GM18951 (cell line): ENCODE measurements around the gene TEFM.
A peak's percentile ranks its signal among the peaks of the same experiment; 100 is the strongest.
"Not testable (repeated sequence)": the region's sequence is repeated elsewhere in the genome, so short reads cannot be mapped to it uniquely, and the experiment has no call there.

ENCODE experiments used
- POLR2A ChIP-seq: IDR thresholded peaks from 4 replicates; pipeline ENCODE4 v1.6.1; 2011; ENCODE audit warnings: mild to moderate bottlenecking; ENCODE audit not compliant: insufficient read length, insufficient read depth; ENCODE audit errors: extremely low read depth
- in situ Hi-C: fragments of 300-500 bp; cut with MboI; formaldehyde crosslinking; loops from one replicate; pipeline ENCODE4 v1.12.0; 2022; ENCODE audit warnings: low sequenced_read_pairs, mixed read lengths, inconsistent platforms; ENCODE audit not compliant: unreplicated experiment

TEFM gene

GRCh38 chr17:30906101-30906911, at the start of gene TEFM:
Gene TEFM (minus strand): TSS chr17:30906238. CDS start chr17:30906198, 40 bp downstream.
- in situ Hi-C loops = no loop called here
- peak; percentile 86 for TF ChIP-seq POLR2A

- no peak for TF ChIP-seq POLR2A
- in situ Hi-C loops = no loop called here
Measured at GRCh38 chr17:30954046-30954830, 48.2 kb upstream of the TEFM start.

- no peak for TF ChIP-seq POLR2A
- in situ Hi-C loops = no loop called here
Measured at GRCh38 chr17:30952638-30953393, 46.8 kb upstream of the TEFM start.

GRCh38 chr17:30950669-30951399, 44.8 kb upstream of the TEFM start:
- no peak for TF ChIP-seq POLR2A
- in situ Hi-C loops = no loop called here

GRCh38 chr17:30950189-30950588, 44.2 kb upstream of the TEFM start:
- in situ Hi-C loops = no loop called here
- no peak for TF ChIP-seq POLR2A

- in situ Hi-C loops = no loop called here
- no peak for TF ChIP-seq POLR2A
Measured at GRCh38 chr17:30947796-30948195, 41.8 kb upstream of the TEFM start.

GRCh38 chr17:30942308-30943079, 36.5 kb upstream of the TEFM start:
- TF ChIP-seq POLR2A = no peak
- in situ Hi-C loops = no loop called here

- in situ Hi-C loops = no loop called here
- no peak for TF ChIP-seq POLR2A
Measured at GRCh38 chr17:30939051-30939689, 33.1 kb upstream of the TEFM start.

- in situ Hi-C loops = no loop called here
- TF ChIP-seq POLR2A = no peak
Measured at GRCh38 chr17:30933966-30934365, 27.9 kb upstream of the TEFM start.

GRCh38 chr17:30931582-30931981, 25.5 kb upstream of the TEFM start:
- in situ Hi-C loops = not testable (repeated sequence)

- in situ Hi-C loops = no loop called here
- TF ChIP-seq POLR2A = no peak
Measured at GRCh38 chr17:30930495-30930894, 24.5 kb upstream of the TEFM start.

- in situ Hi-C loops = not testable (repeated sequence)
Measured at GRCh38 chr17:30929861-30930260, 23.8 kb upstream of the TEFM start.
